ENCODE results near the gene WHAMM. TPM values are rescaled to one million over a fixed set of nuclear protein-coding genes. Genes with fewer than 3 reads are reported as not detected.

Gene WHAMM
- total RNA-seq, 3 donors from 2014 or later, result 7.1 to 9.6 (median 7.6) TPM

DNA sequence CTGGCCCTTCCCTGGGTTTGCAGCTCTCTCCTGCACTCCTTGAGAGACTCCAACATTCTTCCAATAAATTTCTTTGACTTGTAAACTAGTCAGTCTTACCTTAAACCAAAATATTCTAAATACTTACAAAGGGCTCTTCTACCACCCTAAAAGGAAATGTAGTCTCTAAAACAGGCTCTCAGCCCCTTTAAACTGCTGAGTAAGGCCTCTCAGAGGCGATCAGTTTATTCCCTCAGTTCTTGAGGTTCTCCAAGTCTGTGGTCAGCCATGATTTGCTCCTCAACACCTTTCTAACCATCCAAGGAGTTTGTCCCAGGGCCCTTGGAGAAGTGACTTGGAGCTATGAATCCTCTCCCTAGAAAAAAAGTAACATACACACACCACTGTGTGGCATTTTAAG, 64.8 kb downstream of the WHAMM start:
- H3K27me3 Mint-ChIP-seq (ENCODE audit: low read depth), result no peaks in the 10 kb centered on the region

DNA sequence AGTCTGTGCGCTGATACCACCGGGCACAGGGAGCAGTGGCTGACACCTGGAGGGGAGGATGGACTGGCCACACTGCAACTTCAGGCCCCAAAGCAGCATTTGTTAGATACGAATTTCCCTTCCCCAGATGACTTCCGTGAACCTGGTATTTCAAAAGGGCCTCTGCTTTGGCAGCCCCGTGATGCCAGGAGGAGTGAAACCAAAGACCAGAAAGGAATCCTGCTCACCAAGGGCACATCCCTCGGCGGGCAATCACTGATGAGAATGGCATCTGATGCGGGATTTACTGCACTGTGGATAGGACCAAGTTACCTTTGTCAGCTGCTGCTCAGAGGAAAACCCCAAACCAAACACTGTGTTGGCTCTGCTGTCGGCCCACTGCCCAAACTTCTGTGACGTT, 65.5 kb downstream of the WHAMM start:
- H3K36me3 Mint-ChIP-seq (ENCODE audit: insufficient read depth), result peaks cover 2% of the 10 kb centered on the region

More for the DNA sequence above, 64.8 kb downstream of the WHAMM start:
- ATAC-seq, result no peak
- H3K4me3 Mint-ChIP-seq, result no peak overlapping the region
- no peaks in the 10 kb centered on the region for H3K4me1 Mint-ChIP-seq (ENCODE audit: low read depth)
- H3K36me3 Mint-ChIP-seq (ENCODE audit: insufficient read depth), result peaks cover 2% of the 10 kb centered on the region
- H3K9me3 Mint-ChIP-seq, result no peaks in the 10 kb centered on the region
- no peak for DNase-seq

DNA sequence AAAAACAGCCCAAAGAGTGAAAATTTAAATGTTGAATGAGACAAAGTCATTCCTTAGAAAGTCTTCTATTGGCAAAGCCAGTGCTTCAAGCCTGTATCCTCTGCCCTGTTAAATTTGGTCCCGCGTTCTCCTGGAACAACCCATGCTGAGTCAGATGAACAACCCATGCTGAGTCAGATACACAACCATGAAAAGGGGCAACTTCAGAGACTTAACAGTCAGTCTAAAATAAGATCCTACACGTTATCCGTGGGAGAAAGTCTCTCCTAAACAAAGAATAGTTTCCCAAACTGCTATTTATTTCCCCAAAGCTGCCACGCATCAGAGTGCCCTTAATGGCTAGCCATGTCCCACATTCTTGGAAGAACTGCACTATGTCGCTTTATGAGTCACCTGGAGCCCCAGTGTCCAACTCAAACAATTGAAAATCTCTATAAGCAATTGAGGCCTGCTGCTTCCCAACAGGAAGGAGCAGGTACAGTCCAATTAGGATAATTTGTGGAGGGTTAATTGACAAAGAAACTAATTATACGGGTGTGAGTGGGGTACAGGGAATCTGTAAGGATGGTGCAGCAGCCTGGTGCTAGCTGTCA, 66.1 kb downstream of the WHAMM start:
- Mint-ChIP-seq H3K9me3 (no peaks in the 10 kb centered on the region), H3K27me3 (ENCODE audit: low read depth) (no peaks in the 10 kb centered on the region), H3K4me3 (no peak overlapping the region), H3K36me3 (ENCODE audit: insufficient read depth) (peaks cover 2% of the 10 kb centered on the region), H3K4me1 (ENCODE audit: low read depth) (no peaks in the 10 kb centered on the region)
- DNase-seq (no peak), ATAC-seq (no peak)

More for the DNA sequence above, 65.5 kb downstream of the WHAMM start:
- H3K4me1 Mint-ChIP-seq (ENCODE audit: low read depth), result no peaks in the 10 kb centered on the region
- no peak for ATAC-seq
- no peaks in the 10 kb centered on the region for H3K27me3 Mint-ChIP-seq (ENCODE audit: low read depth)
- H3K4me3 Mint-ChIP-seq, result no peak overlapping the region
- DNase-seq, result no peak
- no peaks in the 10 kb centered on the region for H3K9me3 Mint-ChIP-seq

DNA sequence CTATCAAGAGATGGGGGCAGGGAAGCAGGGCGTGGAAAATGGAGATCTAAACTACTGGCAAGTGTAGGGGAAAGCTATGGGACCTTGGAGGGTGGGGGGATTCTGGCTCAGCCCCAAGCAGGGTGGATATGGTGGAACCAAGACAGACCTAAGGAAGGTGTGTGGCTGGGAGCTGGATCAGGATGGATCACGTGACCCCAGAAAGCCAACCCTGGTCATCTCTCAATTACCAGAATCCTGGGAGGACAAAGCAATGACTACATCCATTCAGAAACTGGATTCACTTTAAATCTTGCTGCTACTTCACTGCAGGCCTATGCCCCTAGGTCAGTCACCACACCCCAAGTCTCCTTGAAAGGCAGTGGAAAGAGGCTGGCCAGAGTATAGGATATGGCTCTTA, 68.4 kb downstream of the WHAMM start:
- H3K27me3 Mint-ChIP-seq (ENCODE audit: low read depth), result no peaks in the 10 kb centered on the region
- DNase-seq (no peak), ATAC-seq (no peak)
- H3K36me3 Mint-ChIP-seq (ENCODE audit: insufficient read depth), result peaks cover 2% of the 10 kb centered on the region
- no peaks in the 10 kb centered on the region for H3K9me3 Mint-ChIP-seq
- no peaks in the 10 kb centered on the region for H3K4me1 Mint-ChIP-seq (ENCODE audit: low read depth)
- no peak overlapping the region for H3K4me3 Mint-ChIP-seq

DNA sequence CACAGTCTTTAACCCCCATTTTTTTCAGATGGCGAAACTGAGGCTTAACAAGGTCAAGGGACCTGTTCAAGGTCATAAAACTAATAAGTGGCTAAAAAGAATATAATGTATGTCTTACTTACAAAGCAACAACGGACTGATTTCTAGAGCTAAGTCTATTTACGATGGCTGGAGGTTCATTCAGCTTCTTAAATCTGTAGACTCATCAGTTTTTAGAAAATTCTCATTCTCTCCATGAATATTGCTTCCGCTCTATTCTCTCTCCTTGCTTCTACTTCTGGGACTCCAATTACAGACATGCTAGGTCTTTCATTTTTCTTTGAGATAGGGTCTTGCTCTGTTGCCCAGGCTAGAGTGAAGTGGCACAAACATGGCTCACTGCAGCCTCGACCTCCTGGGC, 68.9 kb downstream of the WHAMM start:
- Mint-ChIP-seq H3K4me1 (ENCODE audit: low read depth) (no peaks in the 10 kb centered on the region), H3K4me3 (no peak overlapping the region), H3K9me3 (no peaks in the 10 kb centered on the region), H3K36me3 (ENCODE audit: insufficient read depth) (peaks cover 2% of the 10 kb centered on the region), H3K27me3 (ENCODE audit: low read depth) (no peaks in the 10 kb centered on the region)
- ATAC-seq, result no peak
- DNase-seq, result no peak

DNA sequence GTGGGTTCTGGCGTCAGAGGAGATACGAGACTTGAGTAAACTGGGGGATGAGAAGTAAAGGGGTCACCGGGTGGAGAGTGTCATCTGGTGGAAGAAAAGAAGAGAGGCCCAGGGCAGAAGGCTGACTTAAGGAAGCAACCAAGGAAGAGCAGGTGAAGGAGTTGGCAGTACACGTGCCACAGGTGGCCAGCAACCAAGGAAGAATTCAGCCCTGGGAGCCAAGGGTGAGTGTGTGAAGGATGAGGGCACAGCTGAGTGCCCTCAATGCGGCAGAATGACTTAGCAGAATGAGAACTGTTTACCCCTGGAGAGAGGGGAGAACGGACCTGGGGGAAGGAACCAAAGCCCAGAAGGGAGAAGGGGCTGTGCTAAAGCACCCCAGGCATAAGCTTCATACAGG, 71.3 kb downstream of the WHAMM start:
- H3K9me3 Mint-ChIP-seq, result no peaks in the 10 kb centered on the region
- no peak for ATAC-seq

DNA sequence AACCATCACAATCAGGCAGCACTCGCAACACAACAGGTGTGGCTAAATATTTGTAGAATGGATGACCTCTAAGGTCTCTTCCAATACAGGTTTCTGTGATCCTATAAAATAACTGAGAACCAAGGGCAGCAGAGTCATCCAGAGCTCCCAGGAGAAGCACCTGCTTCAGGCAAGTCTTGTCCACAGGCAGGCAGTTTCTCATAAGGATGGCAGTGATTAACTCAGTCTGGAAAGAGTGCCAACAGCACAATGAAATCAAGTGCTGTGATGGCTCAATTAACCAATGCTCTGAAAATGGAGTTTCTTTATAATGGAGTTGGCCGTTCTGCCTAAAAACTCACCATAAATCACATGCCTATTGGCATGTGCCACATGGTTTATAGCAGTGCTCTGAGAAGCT, 72.3 kb downstream of the WHAMM start:
- ATAC-seq (no peak), DNase-seq (no peak)
- H3K9me3 Mint-ChIP-seq, result no peaks in the 10 kb centered on the region
- H3K27me3 Mint-ChIP-seq (ENCODE audit: low read depth), result no peaks in the 10 kb centered on the region
- H3K4me1 Mint-ChIP-seq (ENCODE audit: low read depth), result no peaks in the 10 kb centered on the region
- H3K4me3 Mint-ChIP-seq, result no peak overlapping the region
- no peaks in the 10 kb centered on the region for H3K36me3 Mint-ChIP-seq (ENCODE audit: insufficient read depth)

More for the DNA sequence above, 71.3 kb downstream of the WHAMM start:
- DNase-seq, result no peak
- Mint-ChIP-seq H3K4me3 (no peak overlapping the region), H3K4me1 (ENCODE audit: low read depth) (no peaks in the 10 kb centered on the region), H3K27me3 (ENCODE audit: low read depth) (no peaks in the 10 kb centered on the region), H3K36me3 (ENCODE audit: insufficient read depth) (no peaks in the 10 kb centered on the region)

DNA sequence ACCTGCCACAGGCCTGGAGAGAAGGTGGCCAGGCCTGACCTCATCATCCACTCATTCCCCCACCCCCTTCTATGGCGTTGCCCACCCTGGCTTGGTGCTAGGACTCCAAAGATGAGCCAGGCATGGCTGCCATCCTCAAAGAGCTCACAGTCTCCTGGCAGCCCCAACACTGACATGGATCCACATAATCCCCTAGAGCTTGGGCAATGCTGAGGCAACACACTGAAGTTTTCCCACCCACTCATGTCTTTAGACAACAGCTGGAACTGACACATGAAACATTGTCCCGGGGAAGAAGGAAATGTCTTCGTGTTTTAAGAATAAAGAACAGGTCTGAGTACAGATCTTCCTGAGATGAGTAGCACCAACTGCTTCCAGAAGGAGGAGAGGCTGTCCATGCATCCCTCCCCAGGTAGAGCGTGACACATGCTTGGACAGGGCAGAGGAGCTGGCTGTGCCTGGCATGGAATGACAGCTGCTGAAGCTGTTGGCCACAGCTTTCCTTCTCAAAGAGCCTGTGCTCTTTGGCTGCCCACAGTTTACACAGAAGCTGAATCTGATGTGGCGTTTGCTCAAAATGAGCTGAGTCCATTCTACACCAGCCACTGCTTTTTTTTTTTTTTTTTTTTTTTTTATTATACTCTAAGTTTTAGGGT, 73.0 kb downstream of the WHAMM start:
- ATAC-seq, result no peak
- no peak for DNase-seq
- Mint-ChIP-seq H3K4me3 (no peak overlapping the region), H3K9me3 (no peaks in the 10 kb centered on the region), H3K36me3 (ENCODE audit: insufficient read depth) (no peaks in the 10 kb centered on the region), H3K4me1 (ENCODE audit: low read depth) (no peaks in the 10 kb centered on the region), H3K27me3 (ENCODE audit: low read depth) (no peaks in the 10 kb centered on the region)

Other genes with a start within 250 kb of the WHAMM start
- gene CPEB1, start 162.3 kb upstream of the WHAMM start, total RNA-seq, result 1 to 10 TPM in 2 of 3 donors, under 1 TPM in 1; 0.52 to 1.7 (median 1.2) TPM
- gene AP3B2, start 99.8 kb upstream of the WHAMM start, total RNA-seq, result under 1 TPM; 0.15 to 0.46 (median 0.18) TPM
- gene FSD2, start 3.6 kb upstream of the WHAMM start, total RNA-seq, result not detected
- 1 to 10 TPM; 2.3 to 3.8 (median 3.3) TPM for gene HOMER2, start 143.1 kb downstream of the WHAMM start, total RNA-seq
- gene RAMAC, start 176.6 kb downstream of the WHAMM start, total RNA-seq, result 10 to 100 TPM; 23.0 to 28.5 (median 28.4) TPM
- gene C15orf40, start 202.0 kb downstream of the WHAMM start, total RNA-seq, result 10 to 100 TPM; 27.9 to 33.5 (median 32.7) TPM

Measured in activated T-cell treated with anti-CD3 and anti-CD28 coated beads, Interleukin-2, amount 50 U/mL, for 4 hours (primary cell).